ENCODE measurements around the gene CDH4. TPM values are rescaled to one million over a fixed set of nuclear protein-coding genes. Genes with fewer than 3 reads are reported as not detected.

The CDH4 gene
- total and polyA plus RNA-seq, 2 of the 8 experiments (the other 6 are each of a cell fraction or from before 2014, with no cell fraction given) = 4.3 to 7.9 TPM

GRCh38 chr20:61847420-61847748 lies 595.3 kb downstream of the CDH4 start:
- H2BK15ac ChIP-seq (ENCODE audit: low read length) = no peak overlapping the region
- H3K18ac ChIP-seq (ENCODE audit: extremely low read depth, low read length) = no peak overlapping the region
- H3K23ac ChIP-seq (ENCODE audit: insufficient read length) = no peak overlapping the region
- no peak overlapping the region for H4K5ac ChIP-seq (ENCODE audit: insufficient read length, low read depth, low read length)
- no peak overlapping the region for H2AFZ ChIP-seq (ENCODE audit: low read length)
- no peaks in the 10 kb centered on the region for H3K79me1 ChIP-seq (ENCODE audit: low read depth, low read length)
- WGBS, 2 experiments (ENCODE audit: extremely low coverage in 1 of 2, insufficient coverage in 1 of 2, insufficient read length in 1 of 2, insufficient replicate concordance in 2 of 2, low coverage in 1 of 2, low lambda C conversion rate in 2 of 2, missing lambda C conversion rate in 1 of 2) = 95% methylated on average over 10 of the region's 10 CpGs; no CpG with 5 or more reads in 1 of the 2 experiments
- no peak overlapping the region for H2BK5ac ChIP-seq (ENCODE audit: low read depth, low read length)
- no peak overlapping the region for H4K91ac ChIP-seq (replicated peaks; ENCODE audit: insufficient read length, low read length)
- no peak overlapping the region for H2BK20ac ChIP-seq (ENCODE audit: low read length)
- no peaks in the 10 kb centered on the region for H3K23me2 ChIP-seq (ENCODE audit: low read depth, low read length)
- no peak overlapping the region for H3K4me3 ChIP-seq (ENCODE audit: extremely low read depth in 1 of 4, insufficient read depth in 2 of 4, low read depth in 3 of 4, low read length in 4 of 4)
- peaks cover 4 to 6% of the 10 kb centered on the region in 2 experiments; a peak in 1 of 4 replicates for H3K9me3 ChIP-seq (ENCODE audit: insufficient read depth in 2 of 2, low read depth in 1 of 2, low read length in 1 of 2)
- no peaks in the 10 kb centered on the region; a peak in 1 of 7 replicates for H3K27me3 ChIP-seq (replicated peaks in 1 of 4; ENCODE audit: control insufficient read depth in 3 of 4, extremely low read depth in 1 of 4, insufficient read depth in 3 of 4, low read length in 3 of 4)
- no peak overlapping the region for H3K9ac ChIP-seq (replicated peaks in 1 of 4; ENCODE audit: extremely low read depth in 1 of 4, low read depth in 3 of 4, low read length in 3 of 4)
- H2BK12ac ChIP-seq (ENCODE audit: low read depth, low read length) = no peak overlapping the region
- H3K36me3 ChIP-seq (ENCODE audit: control insufficient read depth in 2 of 4, insufficient read depth in 4 of 4, low read length in 3 of 4) = no peaks in the 10 kb centered on the region; a peak in 1 of 8 replicates
- FAIRE-seq (no peak), DNase-seq (ENCODE audit: low read depth in 1 of 2, low spot score in 2 of 2) (no peak)
- no peak overlapping the region for H2AK5ac ChIP-seq (ENCODE audit: low read depth, low read length)
- H4K8ac ChIP-seq (ENCODE audit: extremely low read depth, insufficient read depth, low read length) = no peak overlapping the region
- H3K79me2 ChIP-seq (ENCODE audit: control insufficient read depth in 1 of 2, insufficient read depth in 2 of 2, low read length in 2 of 2) = no peaks in the 10 kb centered on the region
- H3K4me1 ChIP-seq (replicated peaks in 1 of 4; ENCODE audit: control insufficient read depth in 3 of 4, insufficient read depth in 4 of 4, low read length in 3 of 4) = no peaks in the 10 kb centered on the region
- H3K56ac ChIP-seq (replicated peaks; ENCODE audit: insufficient read length, low read depth, low read length) = no peak overlapping the region
- no peaks in the 10 kb centered on the region for H4K20me1 ChIP-seq (replicated peaks in 1 of 2; ENCODE audit: control insufficient read depth in 1 of 2, insufficient read depth in 2 of 2, low read length in 2 of 2)
- H2BK120ac ChIP-seq (replicated peaks; ENCODE audit: low read depth, low read length) = no peak overlapping the region
- no peak overlapping the region for H3K27ac ChIP-seq (ENCODE audit: low read depth, low read length)
- ChIA-PET CTCF (ENCODE audit: partially characterized antibody) (interaction anchor here (1.2 to 1.5 kb wide), 2 partner anchors 14 to 143 kb away, joined by 3 to 4 read pairs; no protein-coding TSS in a partner anchor), POLR2A (ENCODE audit: partially characterized antibody) (no interaction called here)
- H3K4ac ChIP-seq (replicated peaks; ENCODE audit: insufficient read length, low read depth, low read length) = no peak overlapping the region
- no peak overlapping the region for H3K14ac ChIP-seq (ENCODE audit: insufficient read length)
- H3K4me2 ChIP-seq (ENCODE audit: insufficient read depth in 1 of 2, low read depth in 2 of 2, low read length in 2 of 2) = no peak overlapping the region
- TF ChIP-seq SIN3A (conservative IDR thresholded peaks at IDR 0.05 in 1 of 2, IDR thresholded peaks at IDR 0.05 in 1 of 2; ENCODE audit: low read depth in 1 of 2, low read length in 2 of 2) (no peak), CTBP2 (IDR thresholded peaks at IDR 0.05; ENCODE audit: borderline replicate concordance, insufficient read depth, insufficient read length, low read length) (no peak)

Measured in H1 (cell line).